OCI-LY3 (cell line): ENCODE measurements around the gene CD248.
"Not testable (repeated sequence)": the region's sequence is repeated elsewhere in the genome, so short reads cannot be mapped to it uniquely, and the experiment has no call there.

ENCODE experiments used
- EZH2phosphoT487 ChIP-seq: fragments of 200-600 bp; shearing (Covaris generic); IDR thresholded peaks from 2 replicates; pipeline ENCODE4 v1.6.1; 2018; ENCODE audit warnings: antibody characterized with exemption, mixed run types, low read depth
- TF ChIP-seq, protein P1 (sequence below): fragments of 200-600, 300-600 bp; sonication (generic); IDR thresholded peaks from 2 replicates; pipeline ENCODE4 v1.5.1; 2014; ENCODE audit warnings: antibody characterized with exemption, low read length, low read depth

DNA sequence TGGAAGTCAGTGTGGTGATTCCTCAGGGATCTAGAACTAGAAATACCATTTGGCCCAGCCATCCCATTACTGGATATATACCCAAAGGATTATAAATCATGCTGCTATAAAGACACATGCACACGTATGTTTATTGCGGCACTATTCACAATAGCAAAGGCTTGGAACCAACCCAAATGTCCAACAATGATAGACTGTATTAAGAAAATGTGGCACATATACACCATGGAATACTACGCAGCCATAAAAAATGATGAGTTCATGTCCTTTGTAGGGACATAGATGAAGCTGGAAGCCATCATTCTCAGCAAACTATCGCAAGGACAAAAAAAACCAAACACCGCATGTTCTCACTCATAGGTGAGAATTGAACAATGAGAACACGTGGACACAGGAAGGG lies 3.9 kb upstream of the CD248 start:
- TF ChIP-seq, protein P1, sequence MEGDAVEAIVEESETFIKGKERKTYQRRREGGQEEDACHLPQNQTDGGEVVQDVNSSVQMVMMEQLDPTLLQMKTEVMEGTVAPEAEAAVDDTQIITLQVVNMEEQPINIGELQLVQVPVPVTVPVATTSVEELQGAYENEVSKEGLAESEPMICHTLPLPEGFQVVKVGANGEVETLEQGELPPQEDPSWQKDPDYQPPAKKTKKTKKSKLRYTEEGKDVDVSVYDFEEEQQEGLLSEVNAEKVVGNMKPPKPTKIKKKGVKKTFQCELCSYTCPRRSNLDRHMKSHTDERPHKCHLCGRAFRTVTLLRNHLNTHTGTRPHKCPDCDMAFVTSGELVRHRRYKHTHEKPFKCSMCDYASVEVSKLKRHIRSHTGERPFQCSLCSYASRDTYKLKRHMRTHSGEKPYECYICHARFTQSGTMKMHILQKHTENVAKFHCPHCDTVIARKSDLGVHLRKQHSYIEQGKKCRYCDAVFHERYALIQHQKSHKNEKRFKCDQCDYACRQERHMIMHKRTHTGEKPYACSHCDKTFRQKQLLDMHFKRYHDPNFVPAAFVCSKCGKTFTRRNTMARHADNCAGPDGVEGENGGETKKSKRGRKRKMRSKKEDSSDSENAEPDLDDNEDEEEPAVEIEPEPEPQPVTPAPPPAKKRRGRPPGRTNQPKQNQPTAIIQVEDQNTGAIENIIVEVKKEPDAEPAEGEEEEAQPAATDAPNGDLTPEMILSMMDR = not testable (repeated sequence)
- TF ChIP-seq EZH2phosphoT487 = not testable (repeated sequence)
